GM18526 (cell line): Measurements from ENCODE around the gene HPX.

Experiments used
- POLR2A ChIP-seq: IDR thresholded peaks from 3 replicates; pipeline ENCODE4 v1.6.1; 2011; ENCODE audit not compliant: insufficient read length; ENCODE audit errors: extremely low read depth

The HPX gene

DNA sequence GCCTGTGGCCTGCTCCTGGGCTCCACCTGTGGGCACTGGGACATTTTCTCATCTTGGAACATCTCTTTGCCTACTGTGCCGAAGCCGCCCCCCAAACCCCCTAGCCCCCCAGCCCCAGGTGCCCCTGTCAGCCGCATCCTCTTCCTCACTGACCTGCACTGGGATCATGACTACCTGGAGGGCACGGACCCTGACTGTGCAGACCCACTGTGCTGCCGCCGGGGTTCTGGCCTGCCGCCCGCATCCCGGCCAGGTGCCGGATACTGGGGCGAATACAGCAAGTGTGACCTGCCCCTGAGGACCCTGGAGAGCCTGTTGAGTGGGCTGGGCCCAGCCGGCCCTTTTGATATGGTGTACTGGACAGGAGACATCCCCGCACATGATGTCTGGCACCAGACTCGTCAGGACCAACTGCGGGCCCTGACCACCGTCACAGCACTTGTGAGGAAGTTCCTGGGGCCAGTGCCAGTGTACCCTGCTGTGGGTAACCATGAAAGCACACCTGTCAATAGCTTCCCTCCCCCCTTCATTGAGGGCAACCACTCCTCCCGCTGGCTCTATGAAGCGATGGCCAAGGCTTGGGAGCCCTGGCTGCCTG, 49.2 kb downstream of the HPX start:
- no peak for TF ChIP-seq POLR2A

DNA sequence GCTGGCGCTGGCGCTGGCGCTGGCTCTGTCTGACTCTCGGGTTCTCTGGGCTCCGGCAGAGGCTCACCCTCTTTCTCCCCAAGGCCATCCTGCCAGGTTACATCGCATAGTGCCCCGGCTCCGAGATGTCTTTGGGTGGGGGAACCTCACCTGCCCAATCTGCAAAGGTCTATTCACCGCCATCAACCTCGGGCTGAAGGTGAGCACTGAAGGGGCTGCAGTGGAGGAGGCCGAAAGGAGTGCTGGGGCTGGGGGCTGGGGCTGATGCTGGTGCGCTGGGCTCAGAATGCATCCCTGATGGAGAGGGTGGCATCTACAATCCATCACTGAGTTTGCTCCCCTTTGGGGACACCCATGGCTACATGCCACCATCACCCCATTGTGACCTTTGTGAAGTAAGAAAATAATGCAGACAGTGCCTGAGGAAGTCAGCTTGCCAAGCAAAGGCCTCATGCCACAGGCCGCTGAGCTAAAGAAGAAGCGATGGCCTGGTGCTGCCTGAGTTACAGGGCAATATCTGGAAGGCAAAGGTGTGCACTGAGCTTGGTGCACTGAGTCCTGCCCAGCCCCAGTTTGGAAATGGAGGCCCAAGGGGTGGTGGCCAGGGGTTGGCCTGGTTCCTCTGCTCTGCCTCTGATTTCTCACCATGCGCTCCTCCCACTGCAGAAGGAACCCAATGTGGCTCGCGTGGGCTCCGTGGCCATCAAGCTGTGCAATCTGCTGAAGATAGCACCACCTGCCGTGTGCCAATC, 49.9 kb downstream of the HPX start:
- no peak for TF ChIP-seq POLR2A

DNA sequence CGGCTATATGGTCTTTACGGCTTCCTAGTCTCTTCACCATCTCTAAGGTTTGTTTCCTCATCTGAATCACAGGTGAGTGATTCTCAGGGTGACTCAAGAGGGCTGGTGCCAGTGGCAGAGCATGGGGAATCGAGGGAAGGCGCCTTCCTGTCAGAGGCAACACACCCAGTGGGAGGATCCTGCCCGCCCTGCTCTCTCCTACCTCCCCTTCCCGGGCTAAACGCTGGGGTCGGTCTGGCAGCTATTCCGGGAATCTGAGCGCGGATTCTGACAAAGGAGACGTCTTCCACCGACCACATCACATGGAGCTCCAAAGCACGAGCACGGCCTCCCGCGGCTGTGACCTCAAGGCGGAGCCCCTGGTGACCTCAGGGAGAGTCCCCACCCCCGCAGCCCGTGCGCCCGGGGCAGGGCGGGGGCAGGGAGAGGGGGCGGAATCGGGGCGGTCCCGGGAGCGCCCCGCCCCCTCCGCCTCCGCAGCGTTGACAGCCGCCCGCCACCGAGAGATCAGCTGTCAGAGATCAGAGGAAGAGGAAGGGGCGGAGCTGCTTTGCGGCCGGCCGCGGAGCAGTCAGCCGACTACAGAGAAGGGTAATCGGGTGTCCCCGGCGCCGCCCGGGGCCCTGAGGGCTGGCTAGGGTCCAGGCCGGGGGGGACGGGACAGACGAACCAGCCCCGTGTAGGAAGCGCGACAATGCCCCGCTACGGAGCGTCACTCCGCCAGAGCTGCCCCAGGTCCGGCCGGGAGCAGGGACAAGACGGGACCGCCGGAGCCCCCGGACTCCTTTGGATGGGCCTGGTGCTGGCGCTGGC, 50.7 kb downstream of the HPX start, which contains the start of gene SMPD1:
Gene SMPD1, plus strand, starts transcription at position 570 of the 813 bp plus-strand sequence. Its CDS starts 125 bp downstream, at position 695.
- TF ChIP-seq POLR2A = peak; percentile 70

DNA sequence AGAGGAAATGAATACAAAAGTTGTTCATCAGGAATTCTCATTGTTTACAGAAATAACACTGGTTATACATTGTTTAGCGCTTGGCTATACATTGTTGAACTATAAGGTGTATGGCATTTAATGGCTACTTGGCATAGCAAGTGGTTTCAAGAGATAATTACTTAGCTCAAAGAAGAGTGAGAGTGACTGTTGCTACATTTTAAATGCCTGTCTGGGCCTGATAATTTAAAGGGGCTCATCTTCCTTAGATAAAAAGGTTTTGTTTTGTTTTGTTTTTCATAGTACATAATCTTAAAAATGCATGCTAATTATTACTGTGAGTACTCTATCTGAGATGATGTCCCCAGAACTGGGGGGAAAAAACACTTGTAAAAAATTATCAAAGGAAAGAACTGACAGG, 52.0 kb downstream of the HPX start:
- TF ChIP-seq POLR2A = no peak

DNA sequence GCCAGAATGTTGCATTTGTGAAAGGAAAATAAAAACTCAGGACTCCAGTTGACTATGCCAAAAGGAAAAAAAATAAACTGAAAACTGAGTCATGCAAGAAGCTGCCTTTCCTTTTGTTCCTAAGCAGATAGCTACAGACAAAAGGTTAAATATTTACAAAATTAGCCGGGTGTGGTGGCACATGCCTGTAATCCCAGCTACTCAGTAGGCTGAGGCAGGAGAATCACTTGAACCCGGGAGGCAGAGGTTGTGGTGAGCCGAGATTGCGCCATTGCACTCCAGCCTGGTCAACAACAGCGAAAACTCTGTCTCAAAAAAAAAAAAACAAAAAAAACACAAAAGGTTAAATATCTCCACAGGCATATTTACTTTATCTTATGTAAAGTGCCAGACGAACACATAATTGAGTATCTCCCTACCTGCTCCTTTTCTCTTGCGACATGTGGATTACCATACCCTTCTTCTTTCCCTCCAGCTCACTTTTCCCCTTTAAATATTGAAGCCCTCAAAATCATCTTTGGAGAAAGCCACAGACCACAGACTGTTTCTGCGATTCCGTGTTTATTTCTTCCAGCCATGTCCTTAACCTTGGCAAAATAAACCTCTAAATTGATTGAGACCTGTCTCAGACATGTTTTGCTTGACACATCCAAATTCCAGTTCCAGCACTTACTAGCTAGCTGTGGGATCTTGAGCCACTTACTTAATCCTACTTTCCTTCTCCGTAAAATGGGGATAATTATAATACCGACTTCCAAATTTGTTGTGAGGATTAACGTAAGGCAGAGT, 52.8 kb downstream of the HPX start:
- TF ChIP-seq POLR2A = no peak

DNA sequence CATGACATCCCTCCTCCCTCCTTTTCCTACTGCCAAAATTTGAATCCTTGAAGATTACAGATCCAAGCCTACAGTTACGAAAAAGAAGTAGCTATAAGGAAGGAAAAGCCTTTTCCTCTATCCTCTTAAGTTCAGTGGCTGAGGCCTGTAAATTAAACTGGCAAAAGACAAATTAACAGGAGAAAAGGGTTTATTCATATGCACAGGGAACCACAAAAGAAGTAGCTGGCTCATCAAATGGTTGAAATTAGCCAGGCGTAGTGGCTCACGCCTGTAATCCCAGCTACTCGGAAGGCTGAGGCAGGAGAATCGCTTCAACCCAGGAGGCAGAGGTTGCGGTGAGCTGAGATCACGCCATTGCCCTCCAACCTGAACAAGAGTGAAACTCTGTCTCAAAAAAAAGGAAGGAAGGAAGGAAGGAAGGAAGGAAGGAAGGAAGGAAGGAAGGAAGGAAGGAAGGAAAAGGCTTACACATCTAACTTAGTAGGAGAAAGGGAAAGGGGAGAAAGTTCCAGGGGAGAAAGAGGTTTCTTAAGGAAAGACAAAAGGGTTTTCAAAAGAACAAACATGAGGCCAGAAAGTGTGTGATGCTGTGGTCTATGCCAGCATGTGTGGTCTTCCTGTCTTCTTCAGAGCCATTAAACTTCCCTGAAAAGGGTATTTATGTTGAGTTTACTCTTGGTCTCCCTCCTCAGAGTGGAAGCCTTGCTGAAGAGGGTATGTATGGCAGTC, 55.6 kb downstream of the HPX start:
- no peak for TF ChIP-seq POLR2A
